ENCODE results near the gene DDX25. TPM values are rescaled to one million over a fixed set of nuclear protein-coding genes. Genes with fewer than 3 reads are reported as not detected.

The DDX25 gene
- total RNA-seq, 1 donor from 2014 or later: under 0.01 TPM

- H3K36me3 ChIP-seq (ENCODE audit: control insufficient read depth in 3 of 3, insufficient read depth in 3 of 3, low read length in 3 of 3): no peaks in the 10 kb centered on the region
- H3K4me1 ChIP-seq (ENCODE audit: control insufficient read depth in 3 of 3, insufficient read depth in 3 of 3, low read length in 3 of 3): no peaks in the 10 kb centered on the region
- H3K4me3 ChIP-seq (ENCODE audit: low read length in 3 of 3): no peak overlapping the region
Measured at GRCh38 chr11:125933030-125933813, 28.9 kb downstream of the DDX25 start.

GRCh38 chr11:125934473-125934872 lies 30.2 kb downstream of the DDX25 start:
- H3K27me3 ChIP-seq (ENCODE audit: control insufficient read depth in 3 of 3, insufficient read depth in 3 of 3, low read length in 3 of 3): peaks cover 0 to 2% (median 0%) of the 10 kb centered on the region in 3 donors
- H3K9me3 ChIP-seq (ENCODE audit: control insufficient read depth in 3 of 3, low read length in 3 of 3): no peaks in the 10 kb centered on the region
- no peak overlapping the region for H3K9ac ChIP-seq (ENCODE audit: low read depth in 1 of 3, low read length in 3 of 3)
- no peak overlapping the region for H3K4me3 ChIP-seq (ENCODE audit: low read length in 3 of 3)
- H3K36me3 ChIP-seq (ENCODE audit: control insufficient read depth in 3 of 3, insufficient read depth in 3 of 3, low read length in 3 of 3): no peaks in the 10 kb centered on the region
- no peaks in the 10 kb centered on the region for H3K4me1 ChIP-seq (ENCODE audit: control insufficient read depth in 3 of 3, insufficient read depth in 3 of 3, low read length in 3 of 3)
- no peak overlapping the region for H3K27ac ChIP-seq (ENCODE audit: low read depth, low read length)

More at GRCh38 chr11:125933030-125933813, 28.9 kb downstream of the DDX25 start:
- Histone ChIP-seq H3K9me3 (ENCODE audit: control insufficient read depth in 3 of 3, low read length in 3 of 3) (no peaks in the 10 kb centered on the region), H3K27me3 (ENCODE audit: control insufficient read depth in 3 of 3, insufficient read depth in 3 of 3, low read length in 3 of 3) (peaks cover 0 to 2% (median 0%) of the 10 kb centered on the region in 3 donors), H3K9ac (ENCODE audit: low read depth in 1 of 3, low read length in 3 of 3) (no peak overlapping the region), H3K27ac (ENCODE audit: low read depth, low read length) (no peak overlapping the region)

DNA sequence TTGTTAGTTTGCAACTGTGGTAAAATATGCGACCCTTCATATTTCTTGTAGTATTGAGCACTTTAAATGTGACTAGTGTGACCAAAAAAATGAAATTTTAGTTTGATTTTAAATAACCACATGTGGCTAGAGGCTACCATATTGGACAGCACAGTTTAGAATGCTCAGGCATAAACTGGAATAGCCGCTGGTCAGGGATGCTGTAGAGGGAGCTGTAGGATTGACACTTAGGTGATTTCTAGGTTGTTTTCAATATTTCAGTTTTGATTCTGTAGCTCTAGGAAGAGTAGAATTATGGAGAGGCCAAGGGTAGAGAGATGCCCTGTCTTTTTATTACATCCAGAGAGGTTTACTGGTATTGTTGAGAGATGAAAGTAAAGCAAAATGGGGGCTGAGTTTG lies 30.7 kb downstream of the DDX25 start:
- Histone ChIP-seq H3K27ac (ENCODE audit: low read depth, low read length) (no peak overlapping the region), H3K27me3 (ENCODE audit: control insufficient read depth in 3 of 3, insufficient read depth in 3 of 3, low read length in 3 of 3) (no peaks in the 10 kb centered on the region), H3K9me3 (ENCODE audit: control insufficient read depth in 3 of 3, low read length in 3 of 3) (no peaks in the 10 kb centered on the region), H3K9ac (ENCODE audit: low read depth in 1 of 3, low read length in 3 of 3) (no peak overlapping the region), H3K4me1 (ENCODE audit: control insufficient read depth in 3 of 3, insufficient read depth in 3 of 3, low read length in 3 of 3) (no peaks in the 10 kb centered on the region), H3K36me3 (ENCODE audit: control insufficient read depth in 3 of 3, insufficient read depth in 3 of 3, low read length in 3 of 3) (no peaks in the 10 kb centered on the region), H3K4me3 (ENCODE audit: low read length in 3 of 3) (no peak overlapping the region)

DNA sequence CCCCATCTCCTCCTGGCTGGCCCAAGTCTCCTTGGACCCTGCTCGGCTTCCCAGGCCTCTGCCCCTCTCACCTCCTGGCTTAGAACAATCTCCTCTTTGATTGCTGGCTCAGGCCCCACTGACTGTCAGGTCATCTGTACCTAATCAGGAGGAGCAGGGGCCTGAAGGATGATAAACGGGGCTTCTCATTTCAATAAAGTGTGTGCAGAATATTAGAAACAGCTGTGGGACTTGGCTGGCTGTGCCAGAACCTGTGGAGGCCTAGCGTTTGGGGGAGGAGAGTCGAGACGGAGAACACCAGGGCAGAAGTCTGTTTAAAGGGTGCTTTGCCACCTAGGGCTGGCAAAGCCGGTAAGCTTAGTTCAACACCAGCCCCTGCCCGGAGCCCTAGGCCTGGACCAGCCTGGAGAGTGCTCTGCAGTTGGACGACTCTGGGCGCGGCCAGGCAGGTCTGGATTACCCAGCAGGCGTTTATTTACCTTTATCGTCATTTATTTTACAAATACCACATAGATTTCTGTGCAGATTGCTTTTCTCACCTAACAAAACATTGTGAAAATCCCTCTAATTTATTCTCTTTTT lies 31.4 kb downstream of the DDX25 start:
- H3K9ac ChIP-seq (ENCODE audit: low read depth in 1 of 3, low read length in 3 of 3): no peak overlapping the region
- H3K4me3 ChIP-seq (ENCODE audit: low read length in 3 of 3): no peak overlapping the region
- no peaks in the 10 kb centered on the region for H3K9me3 ChIP-seq (ENCODE audit: control insufficient read depth in 3 of 3, low read length in 3 of 3)
- H3K27me3 ChIP-seq (ENCODE audit: control insufficient read depth in 3 of 3, insufficient read depth in 3 of 3, low read length in 3 of 3): no peaks in the 10 kb centered on the region
- no peaks in the 10 kb centered on the region for H3K4me1 ChIP-seq (ENCODE audit: control insufficient read depth in 3 of 3, insufficient read depth in 3 of 3, low read length in 3 of 3)
- H3K27ac ChIP-seq (ENCODE audit: low read depth, low read length): no peak overlapping the region
- H3K36me3 ChIP-seq (ENCODE audit: control insufficient read depth in 3 of 3, insufficient read depth in 3 of 3, low read length in 3 of 3): no peaks in the 10 kb centered on the region

DNA sequence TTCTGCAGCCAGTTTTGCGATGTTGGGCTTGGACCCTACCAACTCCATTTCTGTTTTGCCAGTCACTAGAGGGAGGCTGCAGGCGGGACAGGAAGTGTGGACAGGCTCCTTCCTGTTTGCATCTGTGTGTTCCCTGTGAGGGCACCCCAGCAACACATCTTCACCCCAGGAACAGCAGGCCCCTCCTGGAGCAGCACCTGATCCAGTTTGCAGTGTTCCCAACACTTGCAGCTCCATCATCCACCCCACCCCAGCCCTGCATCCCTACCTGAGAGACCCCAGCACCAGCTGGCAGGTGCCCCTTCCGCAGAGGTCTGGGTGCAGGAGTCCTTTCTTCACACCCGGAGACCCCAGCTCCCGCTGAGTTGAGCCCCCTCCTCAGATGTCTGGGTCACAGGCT lies 34.1 kb downstream of the DDX25 start:
- H3K4me3 ChIP-seq (ENCODE audit: low read length in 3 of 3): no peak overlapping the region
- H3K27me3 ChIP-seq (ENCODE audit: control insufficient read depth in 3 of 3, insufficient read depth in 3 of 3, low read length in 3 of 3): no peaks in the 10 kb centered on the region
- H3K36me3 ChIP-seq (ENCODE audit: control insufficient read depth in 3 of 3, insufficient read depth in 3 of 3, low read length in 3 of 3): no peaks in the 10 kb centered on the region
- peaks cover 5% of the 10 kb centered on the region in 3 donors for H3K4me1 ChIP-seq (ENCODE audit: control insufficient read depth in 3 of 3, insufficient read depth in 3 of 3, low read length in 3 of 3)
- H3K9me3 ChIP-seq (ENCODE audit: control insufficient read depth in 3 of 3, low read length in 3 of 3): no peaks in the 10 kb centered on the region
- no peak overlapping the region for H3K27ac ChIP-seq (ENCODE audit: low read depth, low read length)
- no peak overlapping the region for H3K9ac ChIP-seq (ENCODE audit: low read depth in 1 of 3, low read length in 3 of 3)

- Histone ChIP-seq H3K9ac (ENCODE audit: low read depth in 1 of 3, low read length in 3 of 3) (no peak overlapping the region), H3K9me3 (ENCODE audit: control insufficient read depth in 3 of 3, low read length in 3 of 3) (no peaks in the 10 kb centered on the region), H3K36me3 (ENCODE audit: control insufficient read depth in 3 of 3, insufficient read depth in 3 of 3, low read length in 3 of 3) (no peaks in the 10 kb centered on the region), H3K27me3 (ENCODE audit: control insufficient read depth in 3 of 3, insufficient read depth in 3 of 3, low read length in 3 of 3) (no peaks in the 10 kb centered on the region), H3K27ac (ENCODE audit: low read depth, low read length) (no peak overlapping the region), H3K4me1 (ENCODE audit: control insufficient read depth in 3 of 3, insufficient read depth in 3 of 3, low read length in 3 of 3) (peaks cover 5% of the 10 kb centered on the region in 3 donors), H3K4me3 (ENCODE audit: low read length in 3 of 3) (no peak overlapping the region)
Measured at GRCh38 chr11:125939081-125939521, 34.8 kb downstream of the DDX25 start.

GRCh38 chr11:125940145-125940544 lies 35.8 kb downstream of the DDX25 start:
- Histone ChIP-seq H3K4me3 (ENCODE audit: low read length in 3 of 3) (no peak overlapping the region), H3K9ac (ENCODE audit: low read depth in 1 of 3, low read length in 3 of 3) (no peak overlapping the region), H3K27ac (ENCODE audit: low read depth, low read length) (no peak overlapping the region), H3K27me3 (ENCODE audit: control insufficient read depth in 3 of 3, insufficient read depth in 3 of 3, low read length in 3 of 3) (no peaks in the 10 kb centered on the region), H3K9me3 (ENCODE audit: control insufficient read depth in 3 of 3, low read length in 3 of 3) (no peaks in the 10 kb centered on the region), H3K36me3 (ENCODE audit: control insufficient read depth in 3 of 3, insufficient read depth in 3 of 3, low read length in 3 of 3) (no peaks in the 10 kb centered on the region), H3K4me1 (ENCODE audit: control insufficient read depth in 3 of 3, insufficient read depth in 3 of 3, low read length in 3 of 3) (peaks cover 5 to 7% (median 5%) of the 10 kb centered on the region in 3 donors)

DNA sequence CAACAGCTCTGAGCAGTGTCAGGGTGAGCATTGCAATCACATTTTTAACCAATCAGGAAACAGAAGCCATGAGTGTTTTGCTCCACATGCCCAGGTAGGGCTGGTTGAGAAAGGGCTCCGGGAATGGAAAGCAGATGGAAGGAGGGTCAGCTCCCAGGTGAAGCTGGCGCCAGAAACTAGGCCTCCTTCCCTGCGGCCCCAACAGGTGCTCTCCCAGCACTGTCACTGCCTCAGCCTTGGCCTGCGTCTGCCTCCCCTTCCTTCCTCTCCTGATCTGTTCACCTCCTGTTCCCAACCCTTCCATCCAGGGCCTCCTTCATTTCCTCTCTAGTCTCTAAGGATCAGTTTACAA lies 36.9 kb downstream of the DDX25 start:
- H3K9ac ChIP-seq (ENCODE audit: low read depth in 1 of 3, low read length in 3 of 3): no peak overlapping the region
- H3K9me3 ChIP-seq (ENCODE audit: control insufficient read depth in 3 of 3, low read length in 3 of 3): no peaks in the 10 kb centered on the region
- no peaks in the 10 kb centered on the region for H3K36me3 ChIP-seq (ENCODE audit: control insufficient read depth in 3 of 3, insufficient read depth in 3 of 3, low read length in 3 of 3)
- H3K4me3 ChIP-seq (ENCODE audit: low read length in 3 of 3): no peak overlapping the region
- no peaks in the 10 kb centered on the region for H3K27me3 ChIP-seq (ENCODE audit: control insufficient read depth in 3 of 3, insufficient read depth in 3 of 3, low read length in 3 of 3)
- H3K4me1 ChIP-seq (ENCODE audit: control insufficient read depth in 3 of 3, insufficient read depth in 3 of 3, low read length in 3 of 3): peaks cover 5 to 8% (median 5%) of the 10 kb centered on the region in 3 donors
- no peak overlapping the region for H3K27ac ChIP-seq (ENCODE audit: low read depth, low read length)

- Histone ChIP-seq H3K36me3 (ENCODE audit: control insufficient read depth in 3 of 3, insufficient read depth in 3 of 3, low read length in 3 of 3) (no peaks in the 10 kb centered on the region), H3K4me3 (ENCODE audit: low read length in 3 of 3) (peak overlapping the region in 1 of 3 donors; percentile 23), H3K27me3 (ENCODE audit: control insufficient read depth in 3 of 3, insufficient read depth in 3 of 3, low read length in 3 of 3) (no peaks in the 10 kb centered on the region), H3K9me3 (ENCODE audit: control insufficient read depth in 3 of 3, low read length in 3 of 3) (no peaks in the 10 kb centered on the region), H3K9ac (ENCODE audit: low read depth in 1 of 3, low read length in 3 of 3) (peak overlapping the region in 2 of 3 donors; percentile 40 to 54), H3K4me1 (ENCODE audit: control insufficient read depth in 3 of 3, insufficient read depth in 3 of 3, low read length in 3 of 3) (peaks cover 5 to 8% (median 5%) of the 10 kb centered on the region in 3 donors), H3K27ac (ENCODE audit: low read depth, low read length) (no peak overlapping the region)
Measured at GRCh38 chr11:125941619-125942611, 37.6 kb downstream of the DDX25 start.
